Activated CD8-positive, alpha-beta memory T cell treated with anti-CD3 and anti-CD28 coated beads for 1 hour (primary cell): ENCODE measurements around the gene FOXA3.

ENCODE experiments used
- DNase-seq, 2 donors: peaks; one replicate each; pipeline ENCODE4 v3.0.0-alpha.2; 2020; ENCODE audit warnings: low read depth in 1 of 2; ENCODE audit errors: extremely low read depth in 1 of 2

The FOXA3 gene

GRCh38 chr19:45917421-45918091, 53.4 kb downstream of the FOXA3 start:
- DNase-seq = no peak

- DNase-seq = no peak
These were observed 54.6 kb downstream of the FOXA3 start for GRCh38 chr19:45918721-45919120.

GRCh38 chr19:45919678-45920077, 55.6 kb downstream of the FOXA3 start:
- no peak for DNase-seq

GRCh38 chr19:45920458-45920857, 56.3 kb downstream of the FOXA3 start:
- DNase-seq = no peak

GRCh38 chr19:45922281-45922680, 58.2 kb downstream of the FOXA3 start:
- no peak for DNase-seq
